GM19328 (cell line): ENCODE measurements around the gene HAPSTR1.
"Not testable (repeated sequence)": the region's sequence is repeated elsewhere in the genome, so short reads cannot be mapped to it uniquely, and the experiment has no call there.

Source experiments
- ATAC-seq: cut with Tn5 transposase; IDR thresholded peaks from one replicate; pipeline ENCODE4 v1.9.1; 2021; ENCODE audit warnings: mild to moderate bottlenecking, moderate library complexity; ENCODE audit not compliant: unreplicated experiment

HAPSTR1 gene

GRCh38 chr16:9070254-9070653, 21.2 kb upstream of the HAPSTR1 start:
- no peak for ATAC-seq

DNA sequence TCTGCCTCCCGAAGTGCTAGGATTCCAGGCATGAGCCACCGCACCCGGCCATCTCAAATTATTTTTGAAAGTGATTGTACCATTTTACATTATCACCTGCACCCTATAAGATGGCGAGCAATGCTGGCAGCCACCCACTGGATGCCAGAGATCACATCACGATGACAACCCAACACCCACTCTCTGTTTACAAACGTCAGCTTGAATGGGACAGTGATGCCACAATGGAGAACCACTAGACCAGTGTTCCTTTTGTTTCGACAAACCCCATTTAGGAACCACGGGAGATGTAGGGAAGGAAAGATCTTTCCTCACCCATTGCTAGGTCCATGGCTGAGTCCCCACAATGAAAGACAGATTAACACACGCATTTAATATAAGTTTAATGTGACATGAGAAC, 20.1 kb upstream of the HAPSTR1 start:
- no peak for ATAC-seq

GRCh38 chr16:9072806-9073341, 18.6 kb upstream of the HAPSTR1 start:
- ATAC-seq: peak; percentile 50

DNA sequence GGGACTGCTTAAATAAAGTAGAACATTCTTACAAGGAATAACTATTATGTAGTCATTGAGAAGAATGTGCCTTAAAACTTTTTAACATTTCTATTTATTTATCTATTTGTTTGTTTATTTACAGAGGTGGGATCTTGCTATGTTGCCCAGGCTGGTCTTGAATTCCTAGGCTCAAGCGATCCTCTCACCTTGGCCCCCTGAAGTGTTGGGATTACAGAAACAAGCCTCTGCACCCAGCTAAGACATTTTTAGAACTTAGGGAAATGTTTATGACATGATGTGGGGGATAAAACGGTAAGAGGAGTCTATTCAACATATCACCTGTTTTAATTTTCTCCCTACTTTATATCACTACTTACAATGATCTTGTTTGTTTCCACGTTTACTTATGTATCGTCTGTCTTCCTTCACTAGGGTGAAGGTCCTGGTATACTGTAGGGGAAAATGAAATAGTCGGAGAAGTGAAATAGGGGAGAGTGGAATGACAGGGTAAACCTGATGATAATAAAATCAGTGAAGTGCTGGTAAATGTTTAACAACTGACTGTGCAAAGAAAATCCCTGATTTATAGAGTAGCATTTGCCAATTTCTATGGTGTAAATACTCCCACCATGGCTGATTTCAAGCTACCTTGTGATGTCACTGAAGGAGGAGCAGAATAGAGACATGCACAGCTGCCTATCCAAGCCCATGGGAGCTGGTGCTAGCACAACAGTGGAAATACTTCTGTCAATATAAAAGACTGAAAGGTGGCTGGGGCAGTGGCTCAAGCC, 16.0 kb upstream of the HAPSTR1 start:
- ATAC-seq: no peak

DNA sequence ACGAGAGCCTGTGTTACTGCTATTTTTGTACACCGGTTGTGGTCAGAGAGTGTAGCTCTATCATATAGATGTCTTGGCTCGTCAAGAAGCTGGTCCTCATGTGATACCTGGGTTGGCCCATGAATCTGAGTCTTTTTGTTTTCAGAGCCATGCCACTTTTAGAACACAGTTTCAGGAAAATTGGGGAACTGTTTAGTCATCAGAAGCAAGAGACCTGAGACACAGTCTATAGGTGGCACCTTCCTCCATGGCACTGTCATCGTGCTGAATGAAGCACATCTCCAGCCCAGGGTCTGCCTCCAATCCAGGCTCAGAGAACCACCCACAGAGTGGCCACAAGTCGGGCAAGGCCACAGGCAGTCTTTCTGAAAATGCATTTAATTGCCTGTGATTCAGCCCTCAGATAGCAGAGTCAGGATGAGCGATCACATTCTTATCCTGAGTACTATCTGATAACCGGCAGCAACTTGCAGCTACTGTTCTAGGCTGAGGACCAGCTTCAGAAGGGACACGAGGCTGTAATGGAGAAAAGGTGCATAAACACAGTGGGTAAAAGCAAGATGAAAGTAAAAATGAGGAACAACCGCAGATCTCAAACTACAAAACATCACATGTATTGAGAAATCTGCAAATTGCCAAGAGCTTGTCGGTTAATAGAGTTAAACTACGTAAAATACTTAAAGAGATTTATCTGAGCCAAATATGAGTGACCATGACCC, 14.2 kb upstream of the HAPSTR1 start:
- no peak for ATAC-seq

DNA sequence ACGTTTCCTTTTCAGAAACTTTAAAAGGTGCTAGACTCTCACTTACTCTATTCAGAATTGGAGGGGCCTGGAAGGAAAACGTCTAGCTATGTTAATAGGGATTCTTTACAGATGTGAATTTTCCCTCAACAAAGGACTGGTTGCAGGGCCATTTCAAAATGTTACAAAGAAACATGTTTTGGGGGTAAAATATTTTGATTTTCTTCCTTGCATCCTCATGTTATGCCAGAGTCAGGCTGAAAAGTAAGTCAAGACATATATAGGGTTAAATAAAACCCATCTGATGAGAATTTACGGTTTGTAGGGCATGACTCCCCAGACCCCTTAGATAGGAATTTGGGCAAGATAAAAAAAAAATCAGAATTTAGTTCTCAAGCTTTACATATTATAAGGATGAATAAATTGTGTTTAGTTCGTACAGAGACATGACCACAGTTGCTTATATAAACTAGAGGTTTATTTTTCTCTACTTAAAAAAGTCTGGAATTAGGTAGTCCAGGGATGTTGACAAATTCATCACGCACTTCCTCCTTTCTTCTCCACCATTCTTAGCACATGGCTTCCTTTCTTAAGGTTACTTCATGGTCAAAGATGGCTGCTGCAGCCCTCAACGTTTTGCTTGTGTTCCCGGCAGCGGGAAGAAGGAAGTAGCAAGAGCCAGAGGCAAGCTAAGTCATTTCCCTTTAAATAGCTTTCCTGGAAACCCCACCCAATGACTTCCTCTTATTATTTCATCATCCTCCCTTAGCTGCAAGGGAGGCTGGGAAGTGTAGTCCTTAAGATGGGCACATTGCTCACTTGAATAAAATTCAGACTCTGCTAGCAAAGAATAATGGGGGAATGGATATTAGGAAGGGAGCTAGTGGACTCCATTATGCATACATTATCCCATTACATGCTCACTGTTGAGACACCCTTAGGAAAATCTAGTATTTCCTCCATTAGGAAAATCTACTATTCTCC, 12.7 kb upstream of the HAPSTR1 start:
- ATAC-seq: not testable (repeated sequence)

- ATAC-seq: no peak
Observed at GRCh38 chr16:9079430-9079812, 12.0 kb upstream of the HAPSTR1 start.

- ATAC-seq: no peak
Observed at GRCh38 chr16:9081158-9081557, 10.3 kb upstream of the HAPSTR1 start.

- no peak for ATAC-seq
Observed at GRCh38 chr16:9081843-9082242, 9.6 kb upstream of the HAPSTR1 start.

DNA sequence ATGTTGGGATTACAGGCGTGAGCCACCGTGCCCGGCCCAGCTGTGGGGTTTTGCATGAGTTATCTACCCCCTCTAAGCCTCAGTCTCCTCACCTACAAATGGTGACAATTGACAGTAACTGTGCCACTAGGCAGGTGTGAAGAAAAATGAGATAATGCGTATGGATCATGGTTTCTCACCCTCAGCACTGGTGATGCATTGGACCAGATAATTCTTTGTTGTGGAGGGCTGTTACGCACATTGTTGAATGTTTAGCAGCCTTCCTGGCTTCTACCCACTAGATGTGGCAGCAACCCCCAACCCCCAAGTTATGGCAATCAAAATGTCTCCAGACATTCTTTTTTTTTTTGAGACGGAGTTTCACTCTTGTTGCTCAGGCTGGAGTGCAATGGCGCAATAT, 9.0 kb upstream of the HAPSTR1 start:
- ATAC-seq: no peak

DNA sequence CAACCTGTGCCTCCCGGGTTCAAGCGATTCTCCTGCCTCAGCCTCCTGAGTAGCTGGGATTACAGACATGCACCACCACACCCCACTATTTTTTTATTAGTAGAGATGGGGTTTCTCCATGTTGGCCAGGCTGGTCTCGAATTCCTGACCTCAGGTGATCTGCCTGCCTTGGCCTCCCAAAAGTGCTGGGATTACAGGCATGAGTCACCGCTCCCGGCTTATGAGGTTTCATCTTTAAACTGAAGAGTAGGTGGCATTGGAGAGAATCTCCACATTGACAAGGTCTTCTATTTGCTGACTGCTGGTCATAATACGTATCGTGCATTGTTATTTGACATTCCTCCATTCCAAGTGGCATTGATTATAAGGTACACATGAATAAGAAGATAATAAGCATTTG, 3.7 kb upstream of the HAPSTR1 start:
- not testable (repeated sequence) for ATAC-seq

DNA sequence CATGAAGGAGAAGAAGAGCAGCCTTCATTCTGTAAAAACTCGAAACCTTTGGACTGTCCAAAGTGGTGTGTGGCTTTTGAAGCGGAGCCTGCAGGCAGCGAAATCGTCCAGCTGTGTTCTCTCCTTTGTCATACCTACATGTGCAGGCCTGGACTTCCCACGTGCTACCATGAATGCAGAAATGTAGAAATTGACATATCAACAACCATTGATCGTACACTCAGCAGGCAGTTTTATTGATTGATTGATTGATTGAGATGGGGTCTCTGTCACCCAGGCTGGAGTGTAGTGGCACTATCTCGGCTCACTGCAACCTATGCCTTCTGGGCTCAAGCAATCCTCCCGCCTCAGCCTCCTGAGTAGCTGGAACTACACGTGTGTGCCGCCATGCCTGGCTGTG, 2.6 kb upstream of the HAPSTR1 start:
- ATAC-seq: no peak

DNA sequence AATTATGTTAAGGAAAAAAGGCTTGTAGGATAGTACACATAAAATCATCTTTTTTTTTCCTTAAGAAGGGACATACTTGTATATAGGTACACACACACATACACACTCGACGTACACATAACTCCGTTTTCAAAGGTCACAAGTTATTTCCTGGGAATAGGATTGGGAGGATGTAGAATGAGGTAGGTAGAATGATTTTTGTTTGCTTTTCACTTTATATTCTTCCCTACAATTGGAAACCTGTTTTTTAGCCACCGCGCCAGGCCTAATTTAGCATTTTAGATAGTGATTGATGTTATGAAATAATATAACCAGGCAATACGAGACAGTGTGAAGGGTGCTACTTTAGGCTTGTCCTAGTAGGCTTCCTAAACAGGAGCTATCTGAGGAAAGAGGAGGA, 1.8 kb upstream of the HAPSTR1 start:
- no peak for ATAC-seq

GRCh38 chr16:9090101-9090959, 1.1 kb upstream of the HAPSTR1 start:
- ATAC-seq: no peak

DNA sequence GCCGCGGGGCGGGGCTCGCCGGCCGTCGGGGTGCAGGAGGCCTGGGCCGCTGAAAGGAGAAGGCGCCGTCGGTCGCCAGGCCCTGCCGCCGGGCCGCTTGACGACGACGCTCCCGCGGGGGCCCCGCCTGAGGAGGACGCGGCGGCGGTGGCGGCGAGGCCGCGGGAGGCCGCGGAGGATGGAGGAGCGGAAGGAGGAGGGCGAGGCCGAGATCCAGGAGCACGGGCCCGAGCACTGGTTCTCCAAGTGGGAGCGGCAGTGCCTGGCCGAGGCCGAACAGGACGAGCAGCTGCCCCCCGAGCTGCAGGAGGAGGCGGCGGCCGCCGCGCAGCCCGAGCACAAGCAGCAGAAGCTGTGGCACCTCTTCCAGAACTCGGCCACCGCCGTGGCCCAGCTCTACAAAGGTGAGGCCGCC, 430 bp downstream of the HAPSTR1 start:
- ATAC-seq: peak; percentile 5

DNA sequence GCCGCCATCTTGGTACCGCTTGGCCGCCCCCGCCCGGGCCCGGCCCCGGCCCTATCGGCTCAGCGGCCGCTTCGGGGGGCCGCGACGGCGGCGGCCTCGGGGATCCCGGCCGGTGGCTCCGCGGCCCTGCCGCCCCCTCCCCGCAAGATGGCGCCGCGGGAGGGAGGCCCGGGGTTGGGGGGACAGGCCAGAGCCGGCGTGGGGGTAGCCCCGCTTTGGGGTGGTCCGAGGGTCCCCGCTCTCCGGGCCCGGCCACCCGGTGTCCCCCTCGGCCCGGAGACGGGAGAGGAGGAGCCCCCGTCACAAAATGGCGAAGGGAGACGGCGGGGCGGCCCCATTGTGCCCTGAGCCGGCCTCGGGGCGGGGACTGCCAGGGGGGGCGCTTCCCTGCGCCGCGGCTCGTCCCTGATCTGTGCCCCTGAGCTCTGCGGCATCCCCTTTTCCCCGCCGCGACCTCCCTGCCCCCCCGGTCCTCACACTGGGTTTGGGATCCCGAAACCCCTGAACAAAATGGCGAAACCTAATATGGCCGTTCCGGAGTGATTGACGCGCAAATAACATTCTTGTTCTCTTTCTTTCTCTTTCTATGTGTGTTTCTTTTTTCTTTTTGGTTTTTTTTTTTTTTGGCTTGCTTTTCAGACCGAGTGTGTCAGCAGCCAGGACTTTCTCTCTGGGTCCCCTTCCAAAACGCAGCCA, 986 bp downstream of the HAPSTR1 start:
- ATAC-seq: no peak

DNA sequence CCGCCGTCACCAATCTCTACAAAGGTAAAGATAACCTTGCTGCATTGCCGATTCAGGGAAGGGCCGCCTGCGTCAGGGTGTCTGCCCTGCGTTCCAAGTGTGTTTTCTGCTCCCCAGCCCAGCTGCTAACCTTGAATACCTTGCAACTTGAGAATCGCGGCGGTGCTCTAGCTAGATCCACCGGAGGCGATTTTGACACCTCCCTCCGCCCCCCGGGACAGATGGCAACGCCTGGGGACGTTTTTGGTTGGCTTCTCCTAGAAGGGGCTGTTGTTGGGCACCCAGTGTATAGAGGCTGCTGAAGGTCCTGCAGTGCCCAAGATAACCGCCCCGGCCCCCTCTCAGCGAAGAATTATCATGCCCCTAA, 1.5 kb downstream of the HAPSTR1 start:
- ATAC-seq: no peak

DNA sequence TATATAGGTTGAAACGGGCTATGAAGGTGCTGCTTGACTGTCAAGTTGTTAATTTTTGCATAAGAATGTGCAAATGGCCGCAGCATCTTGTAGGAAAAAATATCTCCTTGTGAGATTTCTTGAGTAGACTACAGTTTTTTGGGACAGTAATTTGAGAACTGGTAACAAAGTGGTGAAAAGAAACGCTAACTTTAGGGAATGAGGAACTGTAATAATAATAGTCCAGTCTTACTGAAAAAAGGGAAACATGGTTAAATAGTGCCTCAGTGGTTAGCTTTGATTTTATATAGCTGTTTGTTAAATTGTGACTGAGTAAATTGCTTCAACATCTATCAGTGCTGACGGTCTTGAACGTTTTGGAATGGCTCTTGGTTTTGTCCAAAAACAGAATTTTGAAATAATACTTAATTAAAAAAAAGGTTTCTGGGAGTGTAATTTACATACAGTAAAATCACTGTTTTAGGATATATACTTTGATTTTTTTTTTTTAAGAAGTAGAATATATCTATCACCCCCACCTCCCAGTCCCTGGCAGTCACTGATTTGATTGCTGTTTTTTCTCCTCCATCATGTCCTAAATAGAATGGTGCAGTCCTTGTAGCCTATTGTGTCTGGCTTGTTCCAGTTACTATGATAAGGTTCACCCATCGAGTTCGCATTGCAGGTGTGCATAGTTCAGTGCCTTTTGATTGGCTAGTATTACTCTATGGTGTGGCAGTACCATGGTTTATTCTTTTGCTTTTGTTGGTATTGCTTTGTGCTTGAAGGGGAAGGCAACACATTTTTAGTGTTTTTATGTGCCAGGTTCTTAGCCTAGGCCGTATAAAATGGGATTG, 2.8 kb downstream of the HAPSTR1 start:
- no peak for ATAC-seq

- ATAC-seq: no peak
Observed at GRCh38 chr16:9095171-9095570, 3.7 kb downstream of the HAPSTR1 start.
